GM23248 (cell line): ENCODE results near the gene NAGS. TPM values are rescaled to one million over a fixed set of nuclear protein-coding genes. Genes with fewer than 3 reads are reported as not detected.
"Not testable (repeated sequence)": the region's sequence is repeated elsewhere in the genome, so short reads cannot be mapped to it uniquely, and the experiment has no call there.

Source experiments
- DNase-seq: peaks from one replicate; pipeline ENCODE4 v3.0.0-alpha.2; 2015
- H2AFZ ChIP-seq: fragments of 200-600 bp; sonication (generic); 2 replicates; pipeline ENCODE4 v1.6.1; 2016; ENCODE audit warnings: antibody characterized with exemption
- H3F3A ChIP-seq: fragments of 200-600 bp; sonication (generic); 2 replicates; pipeline ENCODE4 v1.6.1; 2016; ENCODE audit warnings: mild to moderate bottlenecking, antibody characterized with exemption, mixed run types; ENCODE audit not compliant: insufficient read depth
- H3K27ac ChIP-seq: fragments of 200-600 bp; sonication (generic); 2 replicates; pipeline ENCODE4 v1.5.1; 2016; ENCODE audit warnings: mild to moderate bottlenecking
- H3K27me3 ChIP-seq: fragments of 200-600 bp; sonication (generic); replicated peaks from 2 replicates; pipeline ENCODE4 v1.6.1; 2016; ENCODE audit warnings: mild to moderate bottlenecking; ENCODE audit not compliant: insufficient read depth
- H3K36me3 ChIP-seq: fragments of 200-600 bp; sonication (generic); 2 replicates; pipeline ENCODE4 v1.6.1; 2016; ENCODE audit warnings: low read depth, mild to moderate bottlenecking
- H3K4me1 ChIP-seq: fragments of 200-600 bp; sonication (generic); 2 replicates; pipeline ENCODE4 v1.6.1; 2016; ENCODE audit warnings: mild to moderate bottlenecking; ENCODE audit not compliant: insufficient read depth
- H3K4me2 ChIP-seq: fragments of 200-600 bp; sonication (generic); one replicate; pipeline ENCODE4 v1.6.1; 2016; ENCODE audit warnings: mild to moderate bottlenecking; ENCODE audit not compliant: unreplicated experiment
- H3K4me3 ChIP-seq: fragments of 200-600 bp; sonication (generic); 2 replicates; pipeline ENCODE4 v1.5.1; 2016; ENCODE audit warnings: mild to moderate bottlenecking
- H3K79me2 ChIP-seq: fragments of 200-600 bp; sonication (generic); 2 replicates; pipeline ENCODE4 v1.6.1; 2016; ENCODE audit warnings: mild to moderate bottlenecking; ENCODE audit not compliant: insufficient read depth
- H3K9ac ChIP-seq: fragments of 200-600 bp; sonication (generic); 2 replicates; pipeline ENCODE4 v1.6.1; 2016; ENCODE audit warnings: mild to moderate bottlenecking
- H3K9me2 ChIP-seq: fragments of 200-600 bp; sonication (generic); 2 replicates; pipeline ENCODE4 v1.6.1; 2016; ENCODE audit warnings: mixed run types, mild to moderate bottlenecking, moderate library complexity; ENCODE audit not compliant: insufficient read depth
- H3K9me3 ChIP-seq: fragments of 200-600 bp; sonication (generic); one replicate; pipeline ENCODE4 v1.6.1; 2017; ENCODE audit warnings: low read depth
- H4K20me1 ChIP-seq: fragments of 200-600 bp; sonication (generic); 2 replicates; pipeline ENCODE4 v1.6.0; 2016; ENCODE audit not compliant: insufficient read depth
- EZH2 ChIP-seq: fragments of 200-600 bp; sonication (generic); IDR thresholded peaks from 2 replicates; pipeline ENCODE4 v1.6.1; 2018; ENCODE audit warnings: antibody characterized with exemption, mild to moderate bottlenecking; ENCODE audit not compliant: insufficient read depth, poor library complexity, severe bottlenecking
- EZH2phosphoT487 ChIP-seq: fragments of 200-600 bp; sonication (generic); IDR thresholded peaks from 2 replicates; pipeline ENCODE4 v1.6.1; 2018; ENCODE audit warnings: antibody characterized with exemption, moderate library complexity, mild to moderate bottlenecking, low read depth; ENCODE audit not compliant: insufficient read depth
- WGBS, 2 experiments: methylation state at CpG; one replicate each; pipeline ENCODE4 v1.1.6; 2015 to 2017; ENCODE audit warnings: low lambda C conversion rate in 2 of 2, low coverage in 1 of 2; ENCODE audit errors: missing lambda C conversion rate in 2 of 2; 5-methylcytosine and 5-hydroxymethylcytosine counted together
- in situ Hi-C: fragments of 300-500 bp; cut with MboI; formaldehyde crosslinking; loops from 2 replicates; pipeline ENCODE4 v1.15.0; 2020
- polyA plus RNA-seq: library from polyadenylated mRNA; unstranded; fragments of >200 nt; fragmentation: Nextera tagmentation; extraction: Ambion mirVana; gene quantifications from 2 replicates; pipeline ENCODE4 v1.2.1, GENCODE V29; 2016
- total RNA-seq: library from RNA; depleted of rRNA; stranded (reverse); fragments of >200 nt; shearing (Covaris generic); gene quantifications from 2 replicates; pipeline ENCODE4 v1.2.3, GENCODE V29; 2014

NAGS gene
- total and polyA plus RNA-seq, 2 experiments from 2014 or later = 1.6 to 1.8 TPM

- H4K20me1 ChIP-seq = peaks cover 15% of the 10 kb centered on the region
- peak overlapping the region; percentile 35 for H3K9ac ChIP-seq
- H3K4me1 ChIP-seq = peaks cover 39% of the 10 kb centered on the region
- no peak overlapping the region for H3K4me3 ChIP-seq
- peak overlapping the region; percentile 65 for H3K27ac ChIP-seq
- no peaks in the 10 kb centered on the region for H3K27me3 ChIP-seq
- 63 to 67% methylated on average over 6 of the region's 6 CpGs for WGBS, 2 experiments
- in situ Hi-C loops = no loop called here
- H3K9me3 ChIP-seq = no peaks in the 10 kb centered on the region
- peak overlapping the region; percentile 28 for H3K4me2 ChIP-seq
- H2AFZ ChIP-seq = no peak overlapping the region
- DNase-seq = peak; percentile 57
- H3K79me2 ChIP-seq = peaks cover 84% of the 10 kb centered on the region
- H3K36me3 ChIP-seq = peaks cover 25% of the 10 kb centered on the region
- TF ChIP-seq EZH2 = no peak
- TF ChIP-seq EZH2phosphoT487 = no peak
- peaks cover 48% of the 10 kb centered on the region for H3F3A ChIP-seq
- H3K9me2 ChIP-seq = no peaks in the 10 kb centered on the region
These were observed 35.6 kb downstream of the NAGS start for GRCh38 chr17:44039829-44040635.

- Histone ChIP-seq H3K27ac (peak overlapping the region; percentile 79), H2AFZ (no peak overlapping the region), H4K20me1 (peaks cover 20% of the 10 kb centered on the region), H3K4me2 (peak overlapping the region; percentile 60), H3K4me3 (peak overlapping the region; percentile 19; the same call in 1 of the 2 replicates), H3K9me3 (no peaks in the 10 kb centered on the region), H3K4me1 (peaks cover 46% of the 10 kb centered on the region), H3K27me3 (no peaks in the 10 kb centered on the region), H3K79me2 (peaks cover 93% of the 10 kb centered on the region), H3K36me3 (peaks cover 21% of the 10 kb centered on the region), H3F3A (peaks cover 60% of the 10 kb centered on the region), H3K9ac (peak overlapping the region; percentile 64), H3K9me2 (no peaks in the 10 kb centered on the region)
- no peak for TF ChIP-seq EZH2phosphoT487
- no peak for TF ChIP-seq EZH2
- peak; percentile 83 for DNase-seq
- WGBS, 2 experiments = 50 to 53% methylated on average over 4 of the region's 4 CpGs
- in situ Hi-C loops = no loop called here
These were observed 38.9 kb downstream of the NAGS start for GRCh38 chr17:44043272-44043696.

GRCh38 chr17:44044071-44044470 is 39.6 kb downstream of the NAGS start:
- Histone ChIP-seq H3K27ac (peak overlapping the region; percentile 79), H3K4me1 (peaks cover 46% of the 10 kb centered on the region)

GRCh38 chr17:44045486-44045885 is 41.1 kb downstream of the NAGS start:
- Histone ChIP-seq H3K4me3 (no peak overlapping the region), H3K27ac (0 out of 2 replicates have a peak overlapping the region, but pooled peaks have one; percentile 79), H3K4me2 (peak overlapping the region; percentile 4), H3K79me2 (peaks cover 94% of the 10 kb centered on the region), H3K27me3 (no peaks in the 10 kb centered on the region), H3K9me2 (no peaks in the 10 kb centered on the region), H3K4me1 (peaks cover 36% of the 10 kb centered on the region), H3F3A (peaks cover 50% of the 10 kb centered on the region), H3K9ac (no peak overlapping the region), H3K9me3 (no peaks in the 10 kb centered on the region), H2AFZ (no peak overlapping the region), H3K36me3 (peaks cover 27% of the 10 kb centered on the region; the same call in 1 of the 2 replicates), H4K20me1 (peaks cover 11% of the 10 kb centered on the region)
- WGBS, 2 experiments = 94 to 97% methylated on average over 4 of the region's 4 CpGs
- no peak for DNase-seq
- in situ Hi-C loops = no loop called here
- TF ChIP-seq EZH2phosphoT487 = no peak
- no peak for TF ChIP-seq EZH2

More at GRCh38 chr17:44044071-44044470, 39.6 kb downstream of the NAGS start:
- peaks cover 93% of the 10 kb centered on the region for H3K79me2 ChIP-seq
- no peaks in the 10 kb centered on the region for H3K9me3 ChIP-seq
- peak overlapping the region; percentile 21; the same call in 1 of the 2 replicates for H3K4me3 ChIP-seq
- no peaks in the 10 kb centered on the region for H3K9me2 ChIP-seq
- H2AFZ ChIP-seq = no peak overlapping the region
- H3K9ac ChIP-seq = peak overlapping the region; percentile 61
- in situ Hi-C loops = no loop called here
- 0 to 6% methylated on average over 1 of the region's 1 CpG for WGBS, 2 experiments
- H4K20me1 ChIP-seq = peaks cover 20% of the 10 kb centered on the region
- no peak for TF ChIP-seq EZH2phosphoT487
- H3K36me3 ChIP-seq = peaks cover 21% of the 10 kb centered on the region; the same call in 1 of the 2 replicates
- H3K27me3 ChIP-seq = no peaks in the 10 kb centered on the region
- DNase-seq = peak; percentile 85
- H3K4me2 ChIP-seq = peak overlapping the region; percentile 60
- peaks cover 60% of the 10 kb centered on the region for H3F3A ChIP-seq

GRCh38 chr17:44046893-44047292 is 42.5 kb downstream of the NAGS start:
- in situ Hi-C loops, H3K9me3 ChIP-seq, H3K4me2 ChIP-seq, H3K4me3 ChIP-seq, H3K27me3 ChIP-seq, H3K27ac ChIP-seq, H2AFZ ChIP-seq, H3K9ac ChIP-seq, H3K9me2 ChIP-seq, DNase-seq: not testable (repeated sequence)
- peaks cover 11% of the 10 kb centered on the region for H4K20me1 ChIP-seq
- H3K79me2 ChIP-seq = peaks cover 94% of the 10 kb centered on the region
- H3K4me1 ChIP-seq = peaks cover 31% of the 10 kb centered on the region
- H3F3A ChIP-seq = peaks cover 39% of the 10 kb centered on the region
- 95 to 99% methylated on average over 7 of the region's 7 CpGs for WGBS, 2 experiments
- peaks cover 33% of the 10 kb centered on the region for H3K36me3 ChIP-seq
